Activated CD8-positive, alpha-beta T cell treated with anti-CD3 and anti-CD28 coated beads for 36 hours (primary cell): ENCODE measurements around the gene TBX1. TPM values are rescaled to one million over a fixed set of nuclear protein-coding genes. Genes with fewer than 3 reads are reported as not detected.

ENCODE experiments used
- ATAC-seq: fragments of 200-7000 bp; cut with Tn5 transposase; one replicate; pipeline ENCODE4 v1.10.0; 2021; ENCODE audit warnings: mild to moderate bottlenecking, moderate library complexity
- CTCF ChIA-PET: fragments of 350-600 bp; sonication (Branson Sonifier 250); formaldehyde crosslinking; loops from one replicate; lab custom pipeline; 2021; ENCODE audit warnings: antibody characterized with exemption; lab: Charles Lee
- POLR2A ChIA-PET: fragments of 350-600 bp; sonication (Branson Sonifier 250); formaldehyde crosslinking; loops from one replicate; lab custom pipeline; 2021; ENCODE audit warnings: antibody characterized with exemption; lab: Charles Lee
- DNase-seq: peaks from one replicate; pipeline ENCODE4 v3.0.0-alpha.2; 2020
- H3K27ac Mint-ChIP-seq: one replicate; pipeline ENCODE4 v1.8.0; 2021; ENCODE audit warnings: mild to moderate bottlenecking, mixed read lengths
- H3K27me3 Mint-ChIP-seq: one replicate; pipeline ENCODE4 v1.8.0; 2021; ENCODE audit warnings: mixed read lengths
- H3K36me3 Mint-ChIP-seq: one replicate; pipeline ENCODE4 v1.8.0; 2021; ENCODE audit warnings: low read depth, mixed read lengths
- H3K4me1 Mint-ChIP-seq: one replicate; pipeline ENCODE4 v1.8.0; 2021; ENCODE audit warnings: low read depth, mixed read lengths
- H3K4me3 Mint-ChIP-seq: one replicate; pipeline ENCODE4 v1.8.0; 2021; ENCODE audit warnings: mild to moderate bottlenecking, moderate library complexity, mixed read lengths
- H3K9me3 Mint-ChIP-seq: one replicate; pipeline ENCODE4 v1.8.0; 2021; ENCODE audit warnings: mixed read lengths
- intact Hi-C: fragments of 100-400 bp; cut with micrococcal nuclease; formaldehyde crosslinking; loops from one replicate; pipeline ENCODE4 v1.10.0; 2022
- total RNA-seq, 2 experiments: library from RNA; stranded (reverse); gene quantifications; one replicate each; pipeline ENCODE4 v1.2.3, GENCODE V29; 2021
- TF ChIP-seq, protein P1 (sequence below): fragments of 200-600 bp; IDR thresholded peaks from one replicate; pipeline ENCODE4 v1.8.0; 2022; ENCODE audit warnings: antibody characterized with exemption, mild to moderate bottlenecking

Gene TBX1
- total RNA-seq, 2 experiments from 2014 or later, result not detected

GRCh38 chr22:19769393-19769715, 8.8 kb downstream of the TBX1 start:
- H3K27me3 Mint-ChIP-seq, result peaks cover 53% of the 10 kb centered on the region
- intact Hi-C loops, result no loop called here
- POLR2A ChIA-PET, result interaction anchor here (1.2 kb wide), 1 partner anchor 86 kb away, joined by 3 read pairs; the partner anchor contains the start of genes GNB1L and RTL10
- CTCF ChIA-PET, result interaction anchor here (1.0 kb wide), 1 partner anchor 39 kb away, joined by 3 read pairs; no protein-coding TSS in a partner anchor
- H3K4me3 Mint-ChIP-seq, result no peak overlapping the region
- ATAC-seq (no peak), DNase-seq (no peak)
- TF ChIP-seq, protein P1, sequence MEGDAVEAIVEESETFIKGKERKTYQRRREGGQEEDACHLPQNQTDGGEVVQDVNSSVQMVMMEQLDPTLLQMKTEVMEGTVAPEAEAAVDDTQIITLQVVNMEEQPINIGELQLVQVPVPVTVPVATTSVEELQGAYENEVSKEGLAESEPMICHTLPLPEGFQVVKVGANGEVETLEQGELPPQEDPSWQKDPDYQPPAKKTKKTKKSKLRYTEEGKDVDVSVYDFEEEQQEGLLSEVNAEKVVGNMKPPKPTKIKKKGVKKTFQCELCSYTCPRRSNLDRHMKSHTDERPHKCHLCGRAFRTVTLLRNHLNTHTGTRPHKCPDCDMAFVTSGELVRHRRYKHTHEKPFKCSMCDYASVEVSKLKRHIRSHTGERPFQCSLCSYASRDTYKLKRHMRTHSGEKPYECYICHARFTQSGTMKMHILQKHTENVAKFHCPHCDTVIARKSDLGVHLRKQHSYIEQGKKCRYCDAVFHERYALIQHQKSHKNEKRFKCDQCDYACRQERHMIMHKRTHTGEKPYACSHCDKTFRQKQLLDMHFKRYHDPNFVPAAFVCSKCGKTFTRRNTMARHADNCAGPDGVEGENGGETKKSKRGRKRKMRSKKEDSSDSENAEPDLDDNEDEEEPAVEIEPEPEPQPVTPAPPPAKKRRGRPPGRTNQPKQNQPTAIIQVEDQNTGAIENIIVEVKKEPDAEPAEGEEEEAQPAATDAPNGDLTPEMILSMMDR, result no peak
- H3K4me1 Mint-ChIP-seq, result peaks cover 11% of the 10 kb centered on the region
- H3K9me3 Mint-ChIP-seq, result no peaks in the 10 kb centered on the region
- H3K36me3 Mint-ChIP-seq, result no peaks in the 10 kb centered on the region
- H3K27ac Mint-ChIP-seq, result no peak overlapping the region

DNA sequence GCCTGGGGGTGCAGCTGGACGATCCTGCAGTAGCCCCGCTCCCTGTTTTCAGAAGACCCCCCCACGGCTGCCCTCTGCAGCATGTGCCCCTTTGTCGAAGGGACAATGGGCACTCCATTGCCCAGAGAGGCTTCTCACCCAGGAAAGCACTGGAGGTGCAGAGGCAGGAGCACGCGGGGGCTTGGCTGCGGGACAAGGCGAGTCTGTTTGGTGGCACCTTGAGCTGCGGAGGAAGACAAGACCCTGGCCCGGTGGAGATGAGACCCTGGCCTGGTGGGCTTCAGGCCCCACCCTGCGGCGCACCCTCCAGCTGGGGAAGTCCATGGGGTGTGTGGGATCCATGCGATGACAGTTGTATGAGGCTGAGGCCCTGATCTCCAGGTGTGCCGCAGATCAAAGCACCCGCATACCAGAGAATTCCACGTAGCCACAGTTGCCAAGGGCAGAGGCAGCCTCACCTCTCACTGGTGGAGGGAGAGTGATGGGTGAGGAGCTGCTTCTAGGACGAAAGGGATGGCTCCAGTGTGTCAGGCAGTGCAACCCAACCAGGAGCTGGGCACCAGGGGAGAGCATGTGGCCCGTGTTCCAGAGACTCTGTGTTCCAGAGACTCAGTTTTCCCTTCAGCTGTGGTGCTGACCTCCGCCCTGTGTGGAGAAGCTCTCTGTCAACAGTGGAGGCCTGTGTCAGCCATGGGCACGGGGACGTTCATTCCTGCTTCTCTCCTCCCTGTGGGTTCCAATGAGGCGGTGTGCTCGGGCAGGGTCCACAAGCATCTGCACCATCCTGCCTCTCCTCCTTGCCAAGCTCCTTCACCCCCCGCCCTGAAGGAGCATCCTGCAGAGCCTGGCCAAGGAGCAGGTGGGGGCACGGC, 10.0 kb downstream of the TBX1 start:
- ChIA-PET POLR2A (interaction anchor here (1.2 kb wide), 1 partner anchor 84 kb away, joined by 3 read pairs; the partner anchor contains the start of genes GNB1L and RTL10), CTCF (interaction anchor here (0.9 kb wide), 1 partner anchor 11 kb away, joined by 3 read pairs; no protein-coding TSS in a partner anchor)
- TF ChIP-seq, protein P1, result no peak
- no peaks in the 10 kb centered on the region for H3K36me3 Mint-ChIP-seq
- no peak overlapping the region for H3K27ac Mint-ChIP-seq
- H3K9me3 Mint-ChIP-seq, result no peaks in the 10 kb centered on the region
- intact Hi-C loops, result no loop called here
- DNase-seq (no peak), ATAC-seq (no peak)
- peaks cover 45% of the 10 kb centered on the region for H3K27me3 Mint-ChIP-seq
- no peak overlapping the region for H3K4me3 Mint-ChIP-seq
- H3K4me1 Mint-ChIP-seq, result peaks cover 9% of the 10 kb centered on the region

GRCh38 chr22:19772422-19772672, 11.8 kb downstream of the TBX1 start:
- Mint-ChIP-seq H3K4me3 (no peak overlapping the region), H3K4me1 (peaks cover 14% of the 10 kb centered on the region), H3K27me3 (peaks cover 44% of the 10 kb centered on the region), H3K9me3 (no peaks in the 10 kb centered on the region), H3K27ac (no peak overlapping the region), H3K36me3 (no peaks in the 10 kb centered on the region)
- CTCF ChIA-PET, result interaction anchor here (1.3 kb wide), 1 partner anchor 42 kb away, joined by 3 read pairs; no protein-coding TSS in a partner anchor
- POLR2A ChIA-PET, result no interaction called here
- no peak for ATAC-seq
- TF ChIP-seq, protein P1, result no peak
- DNase-seq, result no peak
- intact Hi-C loops, result no loop called here

DNA sequence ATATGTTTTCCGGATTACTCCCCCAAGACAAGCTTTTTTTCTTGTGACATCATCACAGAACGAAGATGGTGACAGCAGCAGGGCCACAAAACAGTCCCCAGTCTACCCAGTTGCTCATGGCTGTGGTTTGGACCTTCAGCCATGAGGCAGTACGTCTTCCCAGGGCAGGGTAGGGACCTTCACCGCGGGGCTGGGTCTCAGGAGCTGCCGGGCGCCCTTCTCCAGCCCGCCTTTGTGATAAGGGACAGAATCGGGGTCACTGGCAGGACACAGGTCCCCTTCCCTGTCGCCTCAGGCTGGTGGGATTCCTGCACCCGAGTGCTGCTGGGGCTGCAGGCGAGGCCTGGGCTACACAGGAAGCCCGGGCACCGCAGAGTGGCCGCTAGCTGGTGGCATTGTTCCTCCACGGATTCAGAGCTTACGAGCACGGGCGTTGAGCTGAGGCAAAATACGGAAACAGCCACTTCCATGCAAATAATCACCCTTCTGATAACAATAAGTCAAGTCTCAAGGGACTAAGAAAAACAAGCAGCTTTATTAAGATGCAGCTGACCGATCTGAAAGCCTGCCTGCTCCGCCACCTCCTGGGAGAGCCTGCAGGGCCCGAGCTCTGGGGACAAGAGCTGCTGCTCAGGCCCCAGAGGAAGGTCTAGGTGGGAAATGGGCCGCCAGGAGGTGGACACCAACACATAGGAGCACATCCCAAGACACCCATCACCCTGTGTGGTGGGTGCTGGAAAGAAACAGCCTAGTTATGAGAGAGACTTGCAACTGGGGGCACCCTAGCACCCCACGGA, 12.3 kb downstream of the TBX1 start:
- intact Hi-C loops, result no loop called here
- Mint-ChIP-seq H3K4me1 (peaks cover 9% of the 10 kb centered on the region), H3K27ac (no peak overlapping the region), H3K9me3 (no peaks in the 10 kb centered on the region), H3K36me3 (no peaks in the 10 kb centered on the region), H3K4me3 (no peak overlapping the region), H3K27me3 (peaks cover 39% of the 10 kb centered on the region)
- ChIA-PET CTCF (interaction anchor here (1.3 kb wide), 1 partner anchor 43 kb away, joined by 3 read pairs; no protein-coding TSS in a partner anchor), POLR2A (no interaction called here)
- no peak for ATAC-seq
- TF ChIP-seq, protein P1, result no peak
- DNase-seq, result no peak
